HepG2 (cell line): ENCODE measurements around the gene AXIN1. TPM values are rescaled to one million over a fixed set of nuclear protein-coding genes. Genes with fewer than 3 reads are reported as not detected.

Experiments
- AGO1 ChIP-seq: fragments of 200-400 bp; formaldehyde crosslinking; IDR thresholded peaks from 2 replicates; pipeline ENCODE4 v1.6.1; 2017; ENCODE audit warnings: mild to moderate bottlenecking, low read depth, low read length, moderate library complexity; ENCODE audit not compliant: poor library complexity, severe bottlenecking
- CERS6 ChIP-seq: sonication (generic); formaldehyde crosslinking; IDR thresholded peaks from 2 replicates; pipeline ENCODE4 v1.5.0; 2020; ENCODE audit warnings: missing genetic modification reagents
- PHF5A ChIP-seq: IDR thresholded peaks from one replicate; pipeline ENCODE4 v1.6.1; 2018; ENCODE audit warnings: low read depth, missing genetic modification reagents; ENCODE audit not compliant: unreplicated experiment
- ZBTB40 ChIP-seq, 2 experiments: fragments of 450-650 bp in 1 of 2; sonication (generic) in 1 of 2; formaldehyde crosslinking in 1 of 2; IDR thresholded peaks; 2 replicates each; pipeline versions ENCODE4 v1.6.1 to v1.8.0; 2016 to 2022; ENCODE audit warnings: antibody characterized with exemption in 1 of 2, mild to moderate bottlenecking in 1 of 2, missing genetic modification reagents in 1 of 2
- ZBTB7B ChIP-seq: sonication (generic); formaldehyde crosslinking; IDR thresholded peaks from 2 replicates; pipeline ENCODE4 v1.4.0; 2020; ENCODE audit warnings: missing genetic modification reagents
- ZFY ChIP-seq: sonication (generic); formaldehyde crosslinking; IDR thresholded peaks from 2 replicates; pipeline ENCODE4 v1.4.0; 2020; ENCODE audit warnings: missing genetic modification reagents
- ZGPAT ChIP-seq: IDR thresholded peaks from 2 replicates; pipeline ENCODE4 v1.6.1; 2016; ENCODE audit warnings: mild to moderate bottlenecking
- ZNF749 ChIP-seq: sonication (generic); formaldehyde crosslinking; IDR thresholded peaks from 2 replicates; pipeline ENCODE4 v1.8.0; 2022; ENCODE audit warnings: mild to moderate bottlenecking, missing genetic modification reagents, moderate library complexity, borderline replicate concordance
- polyA plus RNA-seq, 8 experiments: library from polyadenylated mRNA; depleted of rRNA in 3 of 8; stranded (reverse) in 7 of 8; unstranded in 1 of 8; fragments of >200 nt; fragmentation: Illumina TruSeq in 4 of 8; extraction: Trizol in 4 of 8; gene quantifications; 2 replicates each; pipeline versions ENCODE4 v1.2.1 to v1.2.3, GENCODE V29; 2011 to 2016; ENCODE audit warnings: low read depth in 4 of 8, missing spikeins in 1 of 8, mixed read lengths in 1 of 8; ENCODE audit not compliant: insufficient read depth in 1 of 8
- total RNA-seq, 5 experiments: library from RNA; depleted of rRNA; stranded (reverse); fragments of >200 nt; fragmentation: Illumina TruSeq; extraction: Trizol; gene quantifications; 2 replicates each; pipeline ENCODE4 v1.2.3, GENCODE V29; 2016; ENCODE audit warnings: low read depth in 1 of 5
- TF ChIP-seq, protein P1 (sequence below): sonication (generic); formaldehyde crosslinking; IDR thresholded peaks from 2 replicates; pipeline ENCODE4 v1.5.1; 2020; ENCODE audit warnings: mild to moderate bottlenecking, missing genetic modification reagents

AXIN1 gene
- total and polyA plus RNA-seq, 2 of the 13 experiments (the other 11 are each of a cell fraction or from before 2014, with no cell fraction given) = 24.0 to 26.0 TPM

GRCh38 chr16:401468-402348, 49.2 kb upstream of the AXIN1 start, which contains the start of gene DECR2 (continued):
- TF ChIP-seq ZBTB40 (IDR thresholded peaks at IDR 0.05) (no peak), ZBTB40 (CRISPR knock-in tag; IDR thresholded peaks at IDR 0.05) (no peak), CERS6 (0 out of 2 replicates have a peak, but pooled peaks have one; percentile 36), ZBTB7B (CRISPR knock-in tag) (0 out of 2 replicates have a peak, but pooled peaks have one; percentile 26), ZGPAT (peak; percentile 71; the same call in 1 of the 2 replicates), ZNF749 (peak; percentile 57; the same call in 1 of the 2 replicates), AGO1 (peak; percentile 95), PHF5A (CRISPR knock-in tag) (peak; percentile 68), ZFY (peak; percentile 87)
- TF ChIP-seq, protein P1, sequence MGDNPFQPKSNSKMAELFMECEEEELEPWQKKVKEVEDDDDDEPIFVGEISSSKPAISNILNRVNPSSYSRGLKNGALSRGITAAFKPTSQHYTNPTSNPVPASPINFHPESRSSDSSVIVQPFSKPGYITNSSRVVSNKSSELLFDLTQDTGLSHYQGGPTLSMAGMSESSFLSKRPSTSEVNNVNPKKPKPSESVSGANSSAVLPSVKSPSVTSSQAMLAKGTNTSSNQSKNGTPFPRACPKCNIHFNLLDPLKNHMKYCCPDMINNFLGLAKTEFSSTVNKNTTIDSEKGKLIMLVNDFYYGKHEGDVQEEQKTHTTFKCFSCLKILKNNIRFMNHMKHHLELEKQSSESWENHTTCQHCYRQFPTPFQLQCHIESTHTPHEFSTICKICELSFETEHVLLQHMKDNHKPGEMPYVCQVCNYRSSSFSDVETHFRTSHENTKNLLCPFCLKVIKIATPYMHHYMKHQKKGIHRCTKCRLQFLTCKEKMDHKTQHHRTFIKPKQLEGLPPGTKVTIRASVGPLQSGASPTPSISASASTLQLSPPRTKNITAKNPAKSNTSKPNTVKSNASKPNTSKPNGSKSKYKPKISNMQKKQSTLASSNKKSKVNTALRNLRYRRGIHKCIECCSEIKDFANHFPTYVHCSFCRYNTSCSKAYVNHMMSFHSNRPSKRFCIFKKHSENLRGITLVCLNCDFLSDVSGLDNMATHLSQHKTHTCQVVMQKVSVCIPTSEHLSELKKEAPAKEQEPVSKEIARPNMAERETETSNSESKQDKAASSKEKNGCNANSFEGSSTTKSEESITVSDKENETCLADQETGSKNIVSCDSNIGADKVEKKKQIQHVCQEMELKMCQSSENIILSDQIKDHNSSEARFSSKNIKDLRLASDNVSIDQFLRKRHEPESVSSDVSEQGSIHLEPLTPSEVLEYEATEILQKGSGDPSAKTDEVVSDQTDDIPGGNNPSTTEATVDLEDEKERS (CRISPR knock-in tag) = no peak
